Measurements from ENCODE around the gene CLTC.
A peak's percentile ranks its signal among the peaks of the same experiment; 100 is the strongest.

The CLTC gene

DNA sequence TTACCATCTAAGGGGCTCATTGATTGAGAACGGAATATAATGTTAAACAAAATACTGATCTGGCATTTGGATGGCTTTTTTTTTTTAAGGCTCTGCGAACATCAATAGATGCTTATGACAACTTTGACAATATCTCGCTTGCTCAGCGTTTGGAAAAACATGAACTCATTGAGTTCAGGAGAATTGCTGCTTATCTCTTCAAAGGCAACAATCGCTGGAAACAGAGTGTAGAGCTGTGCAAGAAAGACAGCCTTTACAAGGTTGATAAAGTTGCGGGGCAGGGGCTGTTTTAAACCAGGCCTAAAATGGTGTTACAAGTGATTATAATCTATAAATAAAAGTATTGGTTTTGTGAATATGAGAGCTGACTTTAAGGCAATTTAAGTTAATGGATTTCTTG, 65.3 kb downstream of the CLTC start:
- DNase-seq (ENCODE audit: low spot score): no peak

- DNase-seq (ENCODE audit: low spot score): no peak
These were observed 68.3 kb downstream of the CLTC start for GRCh38 chr17:59688008-59688407.

DNA sequence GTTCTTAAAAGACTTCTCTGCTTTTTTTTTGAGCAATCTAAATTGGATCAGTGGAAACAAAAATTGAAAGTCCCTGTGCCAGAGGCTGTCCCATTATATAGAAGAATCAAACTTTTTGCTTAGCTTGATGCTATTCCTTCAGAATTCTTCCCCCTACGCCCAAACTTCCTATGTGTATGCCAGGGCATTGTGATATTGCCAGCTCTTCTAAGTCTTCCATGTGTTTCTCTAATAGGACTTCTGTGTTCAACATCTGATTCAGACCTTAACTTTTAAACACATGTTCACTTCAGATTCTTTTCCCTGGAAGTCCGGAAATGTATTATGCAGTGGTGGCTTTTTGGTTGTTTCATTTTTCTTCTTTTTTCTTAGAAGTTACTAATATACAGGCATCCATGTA, 68.8 kb downstream of the CLTC start:
- DNase-seq (ENCODE audit: low spot score): no peak

DNA sequence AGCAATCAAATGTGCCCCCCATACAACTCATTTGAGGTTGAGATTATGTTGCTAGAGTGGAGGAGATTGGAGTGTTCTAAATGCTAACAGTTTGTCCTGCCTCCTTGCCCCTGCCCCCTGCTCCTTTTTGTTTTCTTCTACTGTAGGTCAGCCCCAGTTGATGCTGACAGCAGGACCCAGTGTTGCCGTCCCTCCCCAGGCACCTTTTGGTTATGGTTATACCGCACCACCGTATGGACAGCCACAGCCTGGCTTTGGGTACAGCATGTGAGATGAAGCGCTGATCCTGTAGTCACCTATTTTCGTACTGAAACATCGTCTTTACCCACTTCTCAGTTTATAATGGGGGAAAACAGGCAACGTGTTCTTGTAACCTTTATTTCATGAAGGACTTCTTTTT, 73.9 kb downstream of the CLTC start:
- no peak for DNase-seq (ENCODE audit: low spot score)

DNA sequence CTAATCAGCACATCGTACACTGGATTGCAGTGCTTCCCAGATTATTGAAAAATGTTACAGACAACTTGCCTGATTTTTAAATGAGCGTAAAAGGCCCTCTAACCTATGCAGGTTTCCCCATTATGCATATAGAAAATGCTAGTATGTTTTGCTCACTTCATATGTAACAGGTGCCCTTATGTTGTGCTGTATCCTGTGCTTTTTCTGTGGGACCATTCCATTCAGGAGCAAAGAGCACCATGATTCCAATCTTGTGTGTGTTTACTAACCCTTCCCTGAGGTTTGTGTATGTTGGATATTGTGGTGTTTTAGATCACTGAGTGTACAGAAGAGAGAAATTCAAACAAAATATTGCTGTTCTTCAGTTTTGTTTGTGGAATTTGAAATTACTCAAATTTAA, 74.6 kb downstream of the CLTC start:
- DNase-seq (ENCODE audit: low spot score): no peak

GRCh38 chr17:59695945-59696681, 76.4 kb downstream of the CLTC start:
- DNase-seq (ENCODE audit: low spot score): no peak

DNA sequence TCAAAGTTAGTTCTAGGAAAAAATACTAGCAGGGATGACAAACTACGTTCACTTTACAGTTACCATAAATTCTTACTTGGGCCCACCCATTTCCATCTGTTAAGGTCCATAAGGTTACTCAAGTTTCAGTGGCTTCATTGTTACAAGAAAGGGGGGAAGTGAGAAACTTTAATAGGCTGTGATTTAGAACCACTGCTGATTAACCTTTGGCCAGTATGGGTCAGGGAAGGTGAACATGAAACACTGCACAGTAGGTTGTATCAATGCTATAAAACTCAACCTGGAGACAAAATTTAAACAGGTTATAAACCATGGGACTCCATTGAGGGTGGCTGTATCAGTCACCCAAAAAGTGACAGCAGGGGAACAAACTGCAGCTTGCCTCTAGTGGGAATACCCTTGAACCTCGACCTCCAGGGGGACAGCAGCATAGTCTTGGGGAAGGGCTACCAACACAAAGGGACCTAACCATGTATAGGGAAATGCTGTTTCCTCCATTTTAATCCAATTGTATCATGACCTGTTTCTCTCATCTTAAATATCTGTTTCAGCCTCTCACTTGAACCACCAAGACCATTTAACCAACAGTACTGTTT, 77.1 kb downstream of the CLTC start:
- no peak for DNase-seq (ENCODE audit: low spot score)

DNA sequence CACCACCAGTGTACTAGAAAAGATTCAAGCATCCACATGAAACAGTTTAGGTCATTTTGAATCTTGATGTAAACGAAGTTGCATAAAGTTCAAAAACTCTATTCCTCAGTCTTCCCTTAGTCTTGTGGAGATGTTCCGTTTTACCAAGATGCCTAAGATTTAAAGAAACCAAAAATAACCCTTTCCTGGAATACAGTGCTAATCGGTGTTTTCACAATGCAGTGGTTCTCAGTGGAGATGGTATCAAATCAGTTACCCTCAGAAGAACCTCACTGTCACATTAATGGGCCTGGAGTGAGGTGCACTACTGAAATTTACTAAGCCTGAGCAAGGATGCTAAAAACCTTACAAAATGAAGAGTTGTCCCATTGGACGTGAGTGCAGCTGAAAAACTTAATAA, 78.4 kb downstream of the CLTC start:
- no peak for DNase-seq (ENCODE audit: low spot score)

DNA sequence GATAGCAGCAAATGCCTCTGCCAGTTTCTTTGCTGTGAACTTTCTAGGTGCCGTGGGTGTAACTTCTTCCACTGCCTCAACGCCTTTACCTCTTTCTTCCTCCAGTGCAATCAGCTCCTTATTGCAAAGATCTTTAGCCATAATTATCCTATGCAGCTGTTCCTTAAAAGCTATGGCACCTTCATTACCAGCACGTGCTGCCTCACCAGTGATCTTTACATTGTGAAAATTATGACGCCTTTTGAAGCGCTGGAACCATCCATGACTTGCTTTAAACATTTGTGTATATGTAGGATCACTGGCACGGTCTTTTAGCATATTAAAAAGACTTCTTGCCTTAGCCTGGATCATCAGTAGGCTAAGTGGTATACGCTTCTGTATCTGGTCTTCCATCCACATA, 79.5 kb downstream of the CLTC start:
- no peak for DNase-seq (ENCODE audit: low spot score)

DNA sequence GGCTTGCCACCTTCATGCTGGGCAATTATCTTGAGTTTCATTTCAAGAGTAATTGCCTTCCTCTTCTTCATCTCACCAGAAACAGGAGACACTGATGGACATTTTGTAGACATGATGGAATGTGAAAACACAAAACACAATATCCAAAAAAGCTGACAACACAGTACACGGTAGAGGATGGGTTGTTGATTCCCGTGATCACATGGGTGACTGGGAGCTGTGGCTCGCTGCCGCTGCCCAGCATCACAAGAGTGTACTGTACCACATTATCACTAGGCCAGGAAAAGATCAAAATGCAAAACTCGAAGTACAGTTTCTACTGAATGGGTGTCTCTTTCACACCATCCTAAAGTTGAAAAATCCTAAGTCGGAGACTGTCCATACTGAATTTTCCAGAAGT, 80.1 kb downstream of the CLTC start:
- DNase-seq (ENCODE audit: low spot score): no peak

DNA sequence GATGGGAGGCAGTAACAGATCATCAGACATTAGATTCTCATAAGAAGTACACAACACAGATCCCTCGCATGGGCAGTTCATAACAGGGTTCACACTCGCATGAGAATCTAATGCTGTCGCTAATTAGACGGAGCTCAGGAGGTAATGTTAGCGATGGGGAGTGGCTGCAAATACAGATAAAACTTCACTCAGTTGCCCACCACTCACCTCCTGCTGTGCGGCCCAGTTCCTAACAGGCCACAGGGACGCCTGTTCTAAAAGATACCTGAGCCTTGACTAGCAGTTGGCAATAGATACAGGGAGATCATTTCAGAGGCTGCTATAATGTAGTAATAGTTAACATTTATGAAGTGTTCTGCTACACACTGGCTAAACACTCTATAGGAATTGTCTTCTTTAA, 82.6 kb downstream of the CLTC start:
- DNase-seq (ENCODE audit: low spot score): no peak

DNA sequence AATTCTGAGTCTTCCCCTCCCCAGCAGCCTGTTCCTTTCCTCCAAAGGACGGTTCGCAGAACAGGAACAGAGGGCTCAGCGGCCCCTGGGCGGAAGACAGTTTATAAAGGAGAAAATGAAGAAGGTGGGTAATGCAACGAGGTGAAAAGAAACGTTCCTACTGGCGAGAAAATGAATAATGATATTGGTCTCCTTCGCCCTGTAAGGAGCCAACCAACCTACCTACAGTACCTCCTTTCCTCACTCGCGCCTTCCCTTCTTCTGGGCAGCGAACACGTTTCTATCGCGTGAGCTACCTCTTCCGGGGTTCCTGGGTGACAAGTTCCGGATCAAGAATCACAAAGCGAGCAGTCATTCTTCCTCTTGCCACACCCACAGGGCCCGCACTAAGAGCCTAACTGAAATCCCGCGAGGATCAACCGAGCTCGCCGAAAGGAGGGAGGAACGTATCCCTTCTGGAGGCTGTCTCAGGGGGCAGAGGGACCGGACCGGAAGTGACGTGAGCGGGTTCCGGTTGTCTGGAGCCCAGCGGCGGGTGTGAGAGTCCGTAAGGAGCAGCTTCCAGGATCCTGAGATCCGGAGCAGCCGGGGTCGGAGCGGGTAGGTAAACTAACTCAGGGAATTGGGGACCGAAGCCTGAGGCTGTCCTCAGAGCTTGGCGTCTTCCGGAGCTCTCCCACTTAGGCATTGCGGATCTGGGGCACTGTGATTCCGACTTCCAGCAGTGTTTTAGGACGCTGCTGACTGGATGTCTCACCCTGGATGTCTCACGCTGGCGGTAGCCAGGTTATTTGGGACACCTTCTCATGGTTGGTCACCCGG, 87.7 kb downstream of the CLTC start, which contains the start of the genes PTRH2 and VMP1:
TSS of gene PTRH2 (minus strand) at position 282 of the 822 bp plus-strand sequence. CDS start 9,452 bp downstream, outside the sequence.
TSS of gene VMP1 (plus strand) at position 506 of the 822 bp plus-strand sequence. CDS start 23,793 bp downstream, outside the sequence.
- DNase-seq (ENCODE audit: low spot score): peak; percentile 99

DNA sequence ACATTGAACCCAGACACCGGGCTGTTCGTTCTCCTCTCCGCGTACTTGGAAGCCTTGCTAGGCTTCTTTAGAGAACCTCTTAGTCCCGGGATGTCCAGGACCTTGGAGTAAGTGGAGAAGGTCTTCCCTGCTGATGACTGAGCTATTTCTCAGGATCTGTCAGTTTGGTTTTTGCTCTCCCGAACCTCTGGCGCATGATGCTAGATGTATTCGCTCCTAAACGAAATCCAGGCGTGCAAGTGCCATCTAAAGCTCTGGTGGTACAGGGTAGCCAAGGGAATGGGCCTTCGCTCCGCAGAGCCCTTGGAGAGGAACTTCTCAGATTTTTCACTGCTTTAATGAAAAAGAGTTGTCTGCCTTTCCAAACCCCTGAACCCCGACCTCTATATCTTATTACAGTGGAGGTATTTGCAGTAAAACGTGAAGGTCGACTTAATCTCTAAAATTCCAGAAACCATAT, 88.3 kb downstream of the CLTC start:
- no peak for DNase-seq (ENCODE audit: low spot score)

DNA sequence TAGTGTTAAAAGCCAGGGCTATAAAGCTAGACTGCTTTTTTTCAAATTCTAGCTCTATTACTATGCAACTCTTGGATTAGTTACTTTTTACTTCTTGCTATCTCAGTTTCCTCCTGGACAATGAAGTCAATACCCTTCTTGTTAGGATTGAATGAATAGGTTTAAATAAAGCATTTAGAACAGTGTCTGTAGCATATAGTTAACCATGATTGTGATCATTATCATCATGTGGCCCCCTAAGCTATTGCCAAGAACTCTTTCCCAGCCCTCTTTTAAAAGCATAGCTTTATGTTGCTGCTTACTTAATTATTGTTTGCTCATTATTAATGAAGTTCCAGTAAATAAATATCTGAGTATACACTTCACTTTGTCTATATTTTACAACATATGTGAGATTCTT, 92.2 kb downstream of the CLTC start:
- no peak for DNase-seq (ENCODE audit: low spot score)

- DNase-seq (ENCODE audit: low spot score): no peak
These were observed 93.2 kb downstream of the CLTC start for GRCh38 chr17:59712862-59713261.

DNA sequence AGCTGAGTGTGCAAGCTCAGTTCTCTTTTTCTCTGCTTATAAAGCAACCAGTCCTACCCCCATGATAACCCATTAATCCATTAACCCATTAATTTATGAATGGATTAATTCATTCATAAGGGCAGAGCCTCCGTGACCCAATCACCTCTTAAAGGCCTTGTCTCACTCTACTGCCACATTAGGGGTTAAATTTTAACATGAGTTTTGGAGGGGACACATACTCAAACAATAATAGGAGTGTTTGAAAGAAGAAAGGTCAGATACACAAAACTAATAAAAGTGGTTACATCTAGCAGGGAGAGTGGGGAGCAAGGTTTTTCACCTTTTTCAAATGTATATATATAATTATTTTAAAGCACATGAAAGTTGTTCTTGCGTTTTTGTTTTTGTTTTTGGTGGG, 94.6 kb downstream of the CLTC start:
- DNase-seq (ENCODE audit: low spot score): no peak

GRCh38 chr17:59716427-59716826, 96.7 kb downstream of the CLTC start:
- DNase-seq (ENCODE audit: low spot score): no peak

- no peak for DNase-seq (ENCODE audit: low spot score)
These were observed 99.8 kb downstream of the CLTC start for GRCh38 chr17:59719526-59719925.

DNA sequence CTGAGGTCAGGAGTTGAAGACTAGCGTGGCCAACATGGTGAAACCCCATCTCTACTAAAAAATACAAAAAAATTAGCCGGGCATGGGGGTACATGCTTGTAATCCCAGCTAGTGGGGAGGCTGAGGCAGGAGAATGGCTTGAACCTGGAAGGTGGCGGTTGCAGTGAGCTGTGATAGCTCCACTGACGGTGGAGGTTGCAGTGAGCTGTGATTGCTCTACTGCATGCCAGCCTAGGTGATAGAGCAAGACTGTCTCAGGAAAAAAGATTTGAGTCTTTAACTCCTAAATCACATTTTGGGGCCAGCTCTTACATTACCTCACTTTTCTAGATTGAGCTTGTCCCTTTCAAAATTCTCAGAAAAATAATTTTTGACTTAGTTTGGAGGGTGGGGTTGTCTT, 102.9 kb downstream of the CLTC start:
- DNase-seq (ENCODE audit: low spot score): no peak

GRCh38 chr17:59723041-59723440, 103.3 kb downstream of the CLTC start:
- DNase-seq (ENCODE audit: low spot score): no peak

DNA sequence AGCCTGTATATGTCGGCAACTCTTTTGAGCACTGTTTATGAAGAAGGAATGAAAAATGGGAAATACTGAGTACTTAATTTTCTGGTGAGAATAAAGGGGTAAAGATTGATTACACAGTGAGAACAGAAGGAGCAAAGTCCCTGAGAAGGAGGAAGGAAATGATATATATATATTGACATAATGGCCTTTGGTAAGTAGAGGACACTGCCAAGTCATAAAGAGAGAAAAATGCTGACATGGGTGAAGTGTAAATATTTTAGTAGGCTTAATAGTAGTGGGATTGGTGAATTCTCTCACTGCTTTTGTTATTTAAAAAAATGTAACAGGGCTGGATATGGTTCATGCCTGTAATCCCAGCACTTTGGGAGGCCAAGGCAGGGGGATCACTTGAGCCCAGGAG, 103.9 kb downstream of the CLTC start:
- DNase-seq (ENCODE audit: low spot score): no peak

DNA sequence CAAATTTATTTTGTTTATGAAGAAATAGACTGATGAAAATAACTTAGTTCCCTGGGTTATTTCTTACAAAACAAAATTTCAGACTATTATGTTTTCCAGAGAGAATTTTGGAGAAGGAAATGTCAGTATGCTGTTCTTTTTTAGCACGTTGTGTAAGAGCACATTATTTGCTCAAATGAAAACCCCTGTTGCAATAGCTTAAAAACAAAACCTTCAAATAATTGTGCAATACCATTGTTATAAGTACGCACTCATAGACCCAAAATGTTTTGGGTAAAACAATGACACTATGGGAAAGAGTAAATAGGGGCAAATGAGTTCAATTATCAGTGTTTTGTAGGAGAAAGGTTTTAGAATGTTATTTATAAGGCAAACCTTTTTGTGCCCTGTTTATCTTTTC, 106.0 kb downstream of the CLTC start:
- DNase-seq (ENCODE audit: low spot score): no peak
